LNCaP clone FGC (cell line): Measurements from ENCODE around the gene BCAS3.

Experiments
- DNase-seq: peaks from one replicate; pipeline ENCODE4 v3.0.0-alpha.2; 2011; ENCODE audit warnings: low read depth
- H3K4me3 ChIP-seq: 2 replicates; pipeline ENCODE4 v1.5.1; 2011; ENCODE audit warnings: mild to moderate bottlenecking, low read depth, low read length, control low read depth
- TF ChIP-seq, protein P1 (sequence below): IDR thresholded peaks from 2 replicates; pipeline ENCODE4 v1.5.1; 2012; ENCODE audit warnings: mild to moderate bottlenecking; ENCODE audit not compliant: control insufficient read depth, insufficient read depth; ENCODE audit errors: extremely low read depth

BCAS3 gene

DNA sequence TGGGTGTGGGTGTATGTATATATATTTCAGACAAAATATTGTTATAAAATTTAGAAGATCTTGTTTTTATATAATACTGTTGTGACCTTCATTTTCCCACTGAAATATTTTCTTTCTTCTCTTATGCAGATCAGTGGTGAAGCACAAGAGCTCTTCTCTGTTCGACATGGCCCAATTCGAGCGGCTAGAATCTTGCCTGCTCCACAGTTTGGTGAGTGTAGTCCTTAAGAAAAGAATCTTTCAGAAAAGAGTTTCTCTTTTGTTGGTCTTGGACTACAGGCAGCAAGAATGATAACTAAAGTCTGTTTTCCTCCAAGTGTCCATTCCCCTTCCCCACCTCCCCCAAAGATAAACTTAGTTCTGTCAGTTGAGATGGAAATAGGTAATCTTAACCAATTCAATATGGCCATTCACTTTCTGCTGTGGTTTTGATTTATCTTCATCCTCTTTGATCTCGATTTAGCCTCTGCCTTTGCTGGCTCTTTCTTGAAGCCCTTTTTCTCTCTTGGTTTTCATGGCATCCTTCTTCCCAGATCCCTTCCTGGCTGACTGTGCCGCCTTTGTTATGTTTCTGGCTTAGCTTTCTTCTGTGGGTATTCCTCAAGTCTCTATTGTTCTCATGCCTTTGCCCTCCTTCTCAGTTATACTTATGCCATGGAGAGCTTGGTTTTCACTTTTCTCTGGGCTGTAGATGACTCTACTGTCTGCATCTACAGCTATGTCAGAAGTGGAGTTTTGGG lies 69.6 kb downstream of the BCAS3 start:
- TF ChIP-seq, protein P1, sequence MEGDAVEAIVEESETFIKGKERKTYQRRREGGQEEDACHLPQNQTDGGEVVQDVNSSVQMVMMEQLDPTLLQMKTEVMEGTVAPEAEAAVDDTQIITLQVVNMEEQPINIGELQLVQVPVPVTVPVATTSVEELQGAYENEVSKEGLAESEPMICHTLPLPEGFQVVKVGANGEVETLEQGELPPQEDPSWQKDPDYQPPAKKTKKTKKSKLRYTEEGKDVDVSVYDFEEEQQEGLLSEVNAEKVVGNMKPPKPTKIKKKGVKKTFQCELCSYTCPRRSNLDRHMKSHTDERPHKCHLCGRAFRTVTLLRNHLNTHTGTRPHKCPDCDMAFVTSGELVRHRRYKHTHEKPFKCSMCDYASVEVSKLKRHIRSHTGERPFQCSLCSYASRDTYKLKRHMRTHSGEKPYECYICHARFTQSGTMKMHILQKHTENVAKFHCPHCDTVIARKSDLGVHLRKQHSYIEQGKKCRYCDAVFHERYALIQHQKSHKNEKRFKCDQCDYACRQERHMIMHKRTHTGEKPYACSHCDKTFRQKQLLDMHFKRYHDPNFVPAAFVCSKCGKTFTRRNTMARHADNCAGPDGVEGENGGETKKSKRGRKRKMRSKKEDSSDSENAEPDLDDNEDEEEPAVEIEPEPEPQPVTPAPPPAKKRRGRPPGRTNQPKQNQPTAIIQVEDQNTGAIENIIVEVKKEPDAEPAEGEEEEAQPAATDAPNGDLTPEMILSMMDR: no peak
- no peak overlapping the region for H3K4me3 ChIP-seq
- no peak for DNase-seq

DNA sequence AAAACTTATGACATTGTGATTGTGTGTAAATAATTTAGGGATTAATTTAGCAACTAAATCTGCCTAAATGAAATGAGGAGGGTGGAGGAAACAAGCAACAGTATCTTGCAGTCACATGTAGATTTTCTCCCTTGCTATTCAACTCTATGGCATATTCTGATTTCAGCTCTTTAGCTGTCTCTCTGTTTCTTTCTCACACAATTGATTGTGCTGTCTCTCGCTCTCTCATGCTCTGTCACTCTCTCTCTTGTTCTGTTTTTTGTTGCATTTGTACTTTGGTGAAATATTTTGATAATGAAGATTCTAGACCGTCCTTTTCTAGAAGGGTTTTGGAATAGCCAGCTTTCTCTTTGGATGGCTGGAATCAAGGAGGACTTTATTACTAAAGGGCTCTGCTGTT lies 70.6 kb downstream of the BCAS3 start:
- DNase-seq: no peak
- H3K4me3 ChIP-seq: no peak overlapping the region
- TF ChIP-seq, protein P1: no peak

DNA sequence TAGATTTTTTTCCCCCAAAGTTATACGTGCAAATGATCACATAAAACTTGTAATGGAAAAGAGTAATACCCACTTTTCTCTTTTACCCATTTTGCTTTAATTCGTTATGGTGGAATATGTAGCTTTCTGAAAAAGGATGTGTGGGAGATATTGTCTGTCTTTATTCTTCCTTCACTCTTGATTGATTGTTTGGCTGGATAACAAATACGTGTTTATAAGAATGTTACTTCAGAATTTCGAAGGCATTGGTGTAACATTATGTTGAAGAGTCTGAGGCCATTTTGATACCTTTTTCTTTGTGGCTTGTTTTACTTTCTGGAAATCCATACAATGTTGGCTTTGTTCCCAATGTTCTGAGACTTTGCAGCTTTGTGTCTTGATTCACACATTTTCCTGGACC lies 71.4 kb downstream of the BCAS3 start:
- H3K4me3 ChIP-seq: no peak overlapping the region
- TF ChIP-seq, protein P1: no peak
- DNase-seq: no peak

DNA sequence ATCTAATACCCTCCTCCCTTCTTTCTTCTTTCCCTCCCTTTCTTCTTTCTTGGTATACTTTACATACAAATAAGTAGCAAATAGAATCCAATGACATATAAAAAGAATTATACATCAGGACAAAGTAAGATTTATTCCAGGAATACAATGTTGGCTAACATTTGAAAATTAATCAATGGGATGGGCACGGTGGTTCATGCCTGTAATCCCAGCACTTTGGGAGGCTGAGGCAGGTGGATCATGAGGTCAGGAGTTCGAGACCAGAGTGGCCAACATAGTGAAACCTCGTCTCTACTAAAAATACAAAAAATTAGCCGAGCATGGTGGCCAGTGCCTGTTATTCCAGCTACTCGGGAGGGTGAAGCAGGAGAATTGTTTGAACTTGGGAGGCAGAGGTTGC lies 72.1 kb downstream of the BCAS3 start:
- TF ChIP-seq, protein P1: no peak
- no peak overlapping the region for H3K4me3 ChIP-seq
- no peak for DNase-seq

DNA sequence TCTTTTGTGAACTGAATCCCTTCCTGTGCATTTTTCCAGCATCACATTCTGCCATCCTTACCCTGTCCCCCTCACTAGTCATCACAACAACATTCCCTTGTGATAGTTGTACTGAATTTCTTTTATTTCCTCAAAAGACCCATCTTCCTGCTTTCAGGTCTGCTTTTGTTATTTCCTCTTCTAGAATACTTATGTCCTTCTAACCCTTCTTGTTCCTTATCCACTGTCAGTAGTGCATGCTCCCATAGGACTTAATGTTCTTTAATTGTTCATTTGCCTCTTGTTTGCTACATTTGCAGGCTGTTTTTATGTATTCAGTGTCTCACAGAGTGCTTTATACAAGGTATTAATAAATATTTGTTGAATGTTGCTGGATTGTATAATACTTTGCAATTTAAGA lies 73.0 kb downstream of the BCAS3 start:
- DNase-seq: no peak
- no peak overlapping the region for H3K4me3 ChIP-seq

DNA sequence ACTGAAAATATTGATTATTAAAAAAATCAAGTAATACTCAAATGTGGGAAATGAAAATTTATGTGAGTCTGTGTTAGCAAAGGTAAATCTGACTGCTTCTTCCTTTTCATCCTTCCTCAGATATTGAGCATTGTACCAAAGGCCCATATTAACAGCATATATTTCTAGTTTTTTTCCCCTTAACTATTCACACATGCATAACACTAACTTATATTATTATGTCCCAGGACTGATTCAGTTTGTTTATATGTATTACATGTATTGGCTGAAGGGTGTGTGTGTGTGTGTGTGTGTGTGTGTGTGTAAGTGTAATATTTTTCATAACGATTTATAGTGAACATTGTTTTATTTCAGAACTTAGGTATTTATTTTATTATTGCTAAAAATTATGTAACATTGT lies 74.2 kb downstream of the BCAS3 start:
- no peak overlapping the region for H3K4me3 ChIP-seq
- DNase-seq: no peak
- TF ChIP-seq, protein P1: no peak

More for the DNA sequence above, 73.0 kb downstream of the BCAS3 start:
- TF ChIP-seq, protein P1: no peak
